Measurements from ENCODE around the gene SFMBT2. TPM values are rescaled to one million over a fixed set of nuclear protein-coding genes. Genes with fewer than 3 reads are reported as not detected.

Gene SFMBT2
- total and polyA plus RNA-seq, 7 donors: 0.53 to 8.2 (median 3.0) TPM

DNA sequence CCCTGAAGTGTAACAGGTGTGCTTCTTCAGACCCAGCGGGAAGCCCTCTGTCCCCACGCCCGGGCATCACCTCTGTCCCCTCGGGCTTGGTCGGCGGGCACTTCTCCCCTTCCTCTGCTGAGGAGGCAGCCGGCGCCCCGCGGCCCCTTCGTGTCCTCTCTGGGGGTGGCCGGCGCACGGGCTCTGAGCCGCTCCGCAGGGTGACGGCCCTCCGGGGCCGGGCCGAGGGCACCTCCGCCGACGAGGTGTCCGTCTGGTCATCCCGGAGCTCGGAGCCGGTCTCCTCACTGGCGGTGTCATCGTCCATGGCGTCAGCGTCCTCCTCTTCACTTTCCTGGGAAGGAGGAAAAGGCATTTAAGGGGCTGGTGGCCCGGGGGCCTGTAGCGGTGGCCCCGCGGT lies 239.0 kb downstream of the SFMBT2 start:
- WGBS, 3 donors: 96 to 97% (median 96%) methylated on average over 35 of the region's 35 CpGs
- Histone ChIP-seq H3K27me3 (ENCODE audit: insufficient read depth in 3 of 3, low read length in 2 of 3) (no peaks in the 10 kb centered on the region), H3K4me3 (no peak overlapping the region), H3K36me3 (ENCODE audit: insufficient read depth in 1 of 2, low read depth in 1 of 2) (peaks cover 0 to 53% of the 10 kb centered on the region in 2 donors), H3K4me1 (no peaks in the 10 kb centered on the region), H3K27ac (no peak overlapping the region), H3K9me3 (no peaks in the 10 kb centered on the region)
- ATAC-seq (no peak), DNase-seq (no peak)
- intact Hi-C loops (cut with DNase I): no loop called here
- TF ChIP-seq CTCF (IDR thresholded peaks at IDR 0.05): no peak

GRCh38 chr10:7170626-7171322 lies 240.1 kb downstream of the SFMBT2 start:
- DNase-seq: no peak
- H3K9me3 ChIP-seq: no peaks in the 10 kb centered on the region
- no peak overlapping the region for H3K4me3 ChIP-seq
- H3K36me3 ChIP-seq (ENCODE audit: insufficient read depth in 1 of 2, low read depth in 1 of 2): peaks cover 0 to 51% of the 10 kb centered on the region in 2 donors
- TF ChIP-seq CTCF (IDR thresholded peaks at IDR 0.05): no peak
- ATAC-seq: peak in 1 of 4 donors; percentile 8
- intact Hi-C loops (cut with DNase I): no loop called here
- H3K4me1 ChIP-seq: no peaks in the 10 kb centered on the region
- H3K27me3 ChIP-seq (ENCODE audit: insufficient read depth in 3 of 3, low read length in 2 of 3): no peaks in the 10 kb centered on the region
- H3K27ac ChIP-seq: no peak overlapping the region
- WGBS, 3 donors: 71 to 81% (median 81%) methylated on average over 24 of the region's 24 CpGs

DNA sequence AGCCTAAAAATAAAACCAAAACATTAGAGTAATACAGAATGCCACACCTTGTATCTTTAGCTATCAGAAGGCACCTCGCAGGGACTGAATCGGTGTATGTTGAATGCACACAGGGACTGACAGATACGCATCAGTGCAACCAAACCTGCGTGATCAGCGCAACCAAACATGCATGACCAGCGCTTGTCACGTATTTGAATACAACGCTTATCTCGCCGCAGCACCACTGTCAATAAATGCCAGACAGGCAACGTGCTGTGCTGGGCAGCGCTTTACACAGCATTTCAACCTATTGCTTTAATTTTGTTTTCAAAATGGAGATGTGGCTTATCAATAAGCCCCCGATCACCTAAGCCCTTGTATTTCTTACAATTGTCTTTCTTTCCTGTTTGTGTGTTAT lies 242.4 kb downstream of the SFMBT2 start:
- H3K4me3 ChIP-seq: no peak overlapping the region
- H3K27ac ChIP-seq: no peak overlapping the region
- TF ChIP-seq CTCF (IDR thresholded peaks at IDR 0.05): no peak
- H3K4me1 ChIP-seq: no peaks in the 10 kb centered on the region
- intact Hi-C loops (cut with DNase I): no loop called here
- ATAC-seq: no peak
- H3K36me3 ChIP-seq (ENCODE audit: insufficient read depth in 1 of 2, low read depth in 1 of 2): peaks cover 0 to 43% of the 10 kb centered on the region in 2 donors
- H3K27me3 ChIP-seq (ENCODE audit: insufficient read depth in 3 of 3, low read length in 2 of 3): no peaks in the 10 kb centered on the region
- WGBS, 3 donors: 93 to 98% (median 94%) methylated on average over 13 of the region's 13 CpGs
- H3K9me3 ChIP-seq: no peaks in the 10 kb centered on the region
- DNase-seq: no peak

DNA sequence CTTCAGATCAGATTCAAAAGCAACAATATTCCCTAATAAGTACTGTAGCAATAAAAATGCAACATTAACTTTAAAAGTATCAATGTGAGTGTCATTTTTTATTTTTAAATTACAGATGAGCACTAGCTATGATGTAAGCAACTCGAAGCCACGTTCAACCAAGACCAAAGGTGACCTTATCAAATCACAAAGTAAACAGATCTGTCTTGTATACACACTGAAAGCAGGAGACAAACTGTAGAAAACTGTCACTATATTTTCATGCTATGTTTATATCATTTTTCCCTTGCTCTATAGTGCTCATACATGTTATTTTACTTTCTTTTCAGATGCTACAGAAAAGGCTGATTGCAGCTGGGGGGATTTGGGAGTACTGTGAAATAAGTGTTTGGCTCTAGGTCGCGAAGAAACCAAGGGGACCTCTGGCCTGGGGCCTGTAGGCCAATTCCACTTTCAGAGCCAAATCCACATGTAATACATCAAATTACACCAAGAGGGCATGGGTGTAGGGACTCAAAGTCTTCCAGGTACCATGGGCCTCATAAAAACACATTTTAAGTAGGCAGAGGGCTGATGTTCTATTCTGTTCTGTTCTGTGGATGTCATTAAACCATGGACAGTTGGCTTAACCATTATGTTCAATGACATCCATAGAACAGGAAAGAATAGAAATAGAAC lies 245.2 kb downstream of the SFMBT2 start:
- intact Hi-C loops (cut with DNase I): no loop called here
- DNase-seq (no peak), ATAC-seq (no peak)
- Histone ChIP-seq H3K4me3 (no peak overlapping the region), H3K36me3 (ENCODE audit: insufficient read depth in 1 of 2, low read depth in 1 of 2) (peaks cover 0 to 37% of the 10 kb centered on the region in 2 donors), H3K4me1 (no peaks in the 10 kb centered on the region), H3K27ac (no peak overlapping the region), H3K9me3 (no peaks in the 10 kb centered on the region), H3K27me3 (ENCODE audit: insufficient read depth in 3 of 3, low read length in 2 of 3) (no peaks in the 10 kb centered on the region)
- TF ChIP-seq CTCF (IDR thresholded peaks at IDR 0.05): no peak
- 51 to 66% (median 54%) methylated on average over 4 of the region's 4 CpGs for WGBS, 3 donors
